NCI-H69 (cell line): ENCODE data around the gene MACC1.

Experiments used
- DNase-seq: peaks from one replicate; lab custom pipeline; 2025; lab: John Stamatoyannopoulos, UW

MACC1 gene

DNA sequence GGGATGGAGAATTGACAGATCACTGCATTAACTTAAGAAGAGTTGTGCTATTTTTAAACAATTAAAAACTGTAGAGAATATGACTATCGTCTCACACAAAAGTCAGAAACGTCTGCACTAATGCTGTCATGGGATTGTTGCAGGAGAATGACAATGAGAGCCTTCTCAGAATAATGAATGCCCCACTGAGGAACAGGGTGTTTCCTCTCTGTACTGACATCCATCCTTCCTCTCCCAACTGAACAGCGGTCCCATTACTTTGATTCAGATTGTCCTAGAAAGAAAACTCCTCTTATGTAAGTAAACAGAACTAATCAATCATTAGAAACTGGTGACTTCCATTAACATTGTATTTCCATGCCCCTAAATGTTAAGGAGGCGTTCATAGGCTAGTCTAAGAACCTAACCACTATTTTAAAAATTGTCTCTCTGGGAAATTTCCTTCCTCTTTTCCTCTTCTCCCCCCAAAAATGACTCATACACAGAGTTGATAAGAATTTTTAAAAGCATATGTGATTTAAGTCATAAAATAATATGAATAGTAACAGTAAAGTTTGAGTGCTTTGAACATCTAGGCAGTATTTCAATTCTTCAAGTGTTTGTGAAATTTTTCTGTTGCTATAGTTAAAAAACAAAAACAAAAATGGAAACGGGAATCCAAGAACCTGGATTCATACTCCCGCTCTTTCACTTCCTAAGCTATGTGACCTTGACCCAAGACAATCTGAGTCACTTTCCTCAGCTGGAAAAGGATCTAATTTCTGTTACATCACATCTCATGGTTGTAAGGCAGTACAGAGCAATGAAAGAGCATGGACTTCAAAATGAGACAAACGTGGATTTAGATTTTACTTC is 12.7 kb upstream of the MACC1 start:
- no peak for DNase-seq

DNA sequence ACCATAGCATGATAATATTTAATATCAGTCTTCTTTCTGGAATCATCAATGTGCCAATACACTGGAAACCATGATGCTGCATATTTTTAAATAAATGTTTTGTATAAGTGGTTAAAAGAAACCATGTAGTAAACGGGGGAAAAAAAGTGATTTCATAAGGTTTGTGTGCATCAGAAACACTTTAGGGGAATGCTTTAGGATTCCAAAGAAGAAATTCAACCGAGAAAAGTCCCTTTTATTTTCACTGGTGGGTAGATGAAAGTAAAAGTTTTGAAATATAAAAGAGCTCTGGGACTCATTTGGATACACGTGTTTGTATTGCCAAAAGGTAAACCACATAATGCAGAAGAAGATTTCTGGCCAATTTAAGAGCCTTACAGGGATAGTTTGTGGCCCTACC is 11.9 kb upstream of the MACC1 start:
- no peak for DNase-seq

DNA sequence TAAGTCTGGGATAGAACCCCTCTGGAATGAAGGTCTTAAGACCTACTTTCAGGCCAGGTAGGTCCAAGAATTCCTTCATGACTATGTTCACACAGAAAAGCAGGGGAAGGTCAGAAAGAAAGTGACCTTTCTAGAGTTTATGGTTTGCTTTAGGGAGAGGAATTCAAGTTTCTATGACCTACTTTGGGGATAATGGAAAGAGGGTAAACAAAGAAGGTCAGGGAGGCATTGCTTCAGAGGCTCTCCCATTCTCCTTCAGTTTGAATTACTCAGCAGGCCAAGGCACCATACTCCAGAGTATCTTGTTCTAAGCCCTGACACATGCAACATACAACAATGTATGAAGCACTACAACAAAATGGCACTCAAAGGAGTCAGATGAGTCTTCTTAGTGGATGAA is 11.5 kb upstream of the MACC1 start:
- DNase-seq = peak; percentile 15

DNA sequence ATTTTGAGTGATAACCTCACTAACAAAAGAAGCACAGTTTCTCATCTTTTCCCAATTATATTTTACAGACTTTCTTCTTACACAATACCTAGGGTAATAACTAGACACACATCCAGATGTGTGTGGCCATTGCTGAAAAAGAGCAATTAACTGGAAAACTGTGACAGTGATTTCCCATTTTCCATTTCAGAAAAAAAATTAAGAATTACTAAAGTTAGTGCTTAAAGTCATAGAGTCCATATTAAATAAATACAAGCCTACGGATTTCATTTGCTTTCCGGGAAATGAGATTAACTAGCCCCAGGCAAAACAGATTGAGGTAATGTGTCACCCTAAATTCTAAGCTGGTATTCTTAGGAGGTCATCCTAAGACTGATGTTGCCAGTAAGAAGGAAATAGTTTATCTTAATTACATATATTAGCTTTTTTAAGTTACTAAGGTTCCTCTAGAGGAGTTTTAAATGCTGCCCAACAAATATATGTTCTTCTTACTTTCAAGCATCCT is 10.2 kb upstream of the MACC1 start:
- DNase-seq = peak; percentile 81

DNA sequence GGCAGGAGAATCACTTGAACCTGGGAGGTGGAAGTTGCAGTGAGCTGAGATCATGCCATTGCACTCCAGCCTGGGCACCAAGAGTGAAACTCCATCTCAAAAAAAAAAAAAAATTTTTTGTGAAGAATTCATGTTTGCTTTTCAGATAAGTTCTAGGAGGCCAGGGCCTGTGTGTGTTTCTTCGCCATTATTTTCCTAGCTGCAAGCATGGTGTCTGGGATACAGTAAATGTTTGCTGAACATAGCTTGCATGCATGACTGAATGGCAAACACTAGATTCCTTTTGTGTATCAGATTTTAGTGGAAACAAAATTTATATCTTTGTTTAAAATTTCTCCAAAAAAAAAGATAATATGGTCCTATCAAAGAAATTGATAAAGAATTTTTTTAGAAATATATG is 9.7 kb upstream of the MACC1 start:
- DNase-seq = peak; percentile 84

DNA sequence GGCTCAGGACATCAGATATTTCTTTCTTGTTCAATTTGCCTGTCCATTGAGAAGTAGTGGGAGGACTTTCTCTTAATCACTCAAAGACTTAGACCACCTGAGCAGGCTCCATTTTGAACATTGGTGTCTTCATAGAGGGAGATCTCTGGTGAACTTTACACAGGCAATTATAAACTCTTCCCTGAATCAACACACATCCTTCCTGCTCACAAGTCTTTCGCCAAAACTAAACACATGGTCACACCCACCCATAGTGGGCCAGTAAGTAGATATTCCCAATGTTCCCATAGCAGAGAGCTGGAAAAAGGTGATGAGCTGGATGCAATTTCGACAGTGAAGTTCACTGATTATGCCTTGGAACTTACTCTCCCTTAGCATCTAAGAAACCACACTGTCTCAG is 8.2 kb upstream of the MACC1 start:
- DNase-seq = no peak

DNA sequence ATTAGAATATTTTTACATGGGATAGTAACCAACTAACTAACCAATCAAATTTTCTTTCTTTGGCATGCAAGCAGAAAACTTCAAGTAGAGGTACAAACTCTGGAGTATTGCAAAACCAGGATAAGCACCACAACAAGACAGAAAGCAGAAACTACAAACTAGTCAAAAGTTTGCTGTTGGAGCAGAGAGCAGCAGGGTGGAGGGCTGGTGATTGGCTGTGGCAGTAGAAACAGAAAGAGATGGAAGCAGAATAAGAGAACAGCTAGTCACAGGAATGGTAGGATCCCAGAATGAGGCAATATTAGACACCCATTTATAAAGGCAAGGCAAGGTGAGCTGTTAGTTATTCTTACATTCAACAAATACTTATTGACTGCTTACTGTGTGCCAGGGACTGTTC is 6.8 kb upstream of the MACC1 start:
- no peak for DNase-seq

DNA sequence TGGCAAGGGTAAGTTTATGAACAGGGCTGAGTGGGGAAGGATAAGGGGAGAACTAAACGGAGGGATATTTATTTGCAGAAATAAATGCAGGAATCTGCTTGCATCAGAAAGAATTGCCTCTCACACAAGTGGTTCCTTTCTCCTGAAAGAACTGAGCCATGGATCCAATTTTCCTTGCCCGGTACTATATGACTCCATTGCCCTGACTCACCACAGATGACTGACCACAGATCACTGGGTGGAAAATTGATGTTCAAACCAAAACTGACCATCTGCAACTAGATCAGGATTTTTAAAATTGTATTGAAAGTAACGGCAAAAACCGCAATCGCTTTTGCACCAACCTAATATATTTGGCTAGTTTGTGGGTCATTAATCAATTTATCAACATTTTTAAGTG is 6.2 kb upstream of the MACC1 start:
- no peak for DNase-seq

DNA sequence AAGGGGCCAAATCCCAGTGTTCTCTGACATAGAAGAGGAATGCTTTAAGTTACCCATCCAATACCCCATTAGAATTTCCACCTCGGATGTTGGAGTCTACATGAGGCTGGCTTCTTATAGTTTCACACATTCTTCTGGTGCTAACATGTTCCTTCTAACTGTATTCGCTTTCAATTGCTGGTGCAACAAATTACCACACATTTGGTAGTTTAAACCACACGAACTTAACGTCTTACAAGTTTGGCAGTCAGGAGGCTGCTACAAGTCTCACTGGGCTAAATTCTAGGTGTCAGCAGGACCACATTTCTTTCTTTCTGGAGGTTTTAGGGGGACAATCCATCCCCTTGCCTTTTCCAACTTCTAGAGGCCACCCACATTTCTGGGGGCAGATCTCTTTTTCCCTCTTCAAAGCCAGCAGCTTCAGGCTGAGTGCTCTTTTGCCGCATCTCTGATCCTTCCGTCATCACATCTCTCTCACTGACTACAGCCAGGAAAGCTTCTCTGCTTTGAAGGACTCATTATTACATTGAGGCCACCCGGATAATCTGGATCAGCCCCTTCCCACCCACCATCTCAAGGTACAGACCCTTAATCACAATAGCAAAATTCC is 5.1 kb upstream of the MACC1 start:
- DNase-seq = no peak

DNA sequence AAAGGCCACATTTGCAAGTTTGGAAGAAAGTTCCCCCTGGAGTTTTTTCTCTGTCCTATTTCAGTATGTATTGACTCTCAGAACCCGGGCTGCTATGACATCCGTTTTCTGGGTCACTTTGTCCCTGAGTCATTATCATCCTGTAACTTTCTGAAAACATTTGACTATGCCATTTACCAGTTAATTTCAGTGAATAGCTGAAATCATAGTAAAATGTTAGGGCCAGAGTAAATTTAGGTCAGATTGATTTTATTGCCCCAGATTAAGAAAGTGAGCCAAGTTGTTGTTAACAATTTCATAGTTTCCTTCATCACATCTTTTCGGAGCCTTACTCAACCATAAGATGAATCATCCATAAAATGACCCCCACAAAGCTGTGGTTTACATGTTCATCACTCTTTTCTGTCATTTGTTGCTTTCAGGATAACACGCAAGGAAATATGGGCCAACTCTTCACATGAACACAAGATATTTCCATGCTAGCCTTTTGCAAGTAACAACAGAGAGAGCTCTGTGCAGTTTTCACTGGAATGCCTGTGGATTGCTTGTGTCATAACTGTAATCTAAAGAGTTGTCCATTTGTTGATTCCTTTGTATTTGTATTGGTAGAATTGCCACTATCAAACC is 3.9 kb upstream of the MACC1 start:
- DNase-seq = no peak

DNA sequence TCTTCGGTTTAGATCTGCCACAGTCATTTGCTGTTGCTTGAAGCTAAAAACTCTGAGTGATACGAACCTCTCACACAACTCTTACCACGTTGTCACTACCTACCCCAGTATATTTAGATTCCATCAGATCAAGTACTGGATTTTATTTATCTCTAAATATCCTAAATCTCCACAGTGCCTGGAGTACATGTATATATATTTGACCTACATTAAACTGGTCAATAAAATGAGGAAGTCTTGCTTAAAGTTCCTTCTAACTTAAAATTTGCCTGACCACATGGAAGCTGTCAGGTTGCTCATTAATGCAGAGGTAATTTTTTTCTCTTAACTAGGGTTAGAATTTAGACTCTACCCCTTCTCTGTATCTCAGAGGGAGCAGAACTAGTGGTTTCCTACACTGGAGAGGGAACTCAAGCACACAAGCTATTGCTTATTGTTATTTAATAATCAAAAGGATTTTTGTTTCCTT is 3.1 kb upstream of the MACC1 start:
- DNase-seq = no peak

DNA sequence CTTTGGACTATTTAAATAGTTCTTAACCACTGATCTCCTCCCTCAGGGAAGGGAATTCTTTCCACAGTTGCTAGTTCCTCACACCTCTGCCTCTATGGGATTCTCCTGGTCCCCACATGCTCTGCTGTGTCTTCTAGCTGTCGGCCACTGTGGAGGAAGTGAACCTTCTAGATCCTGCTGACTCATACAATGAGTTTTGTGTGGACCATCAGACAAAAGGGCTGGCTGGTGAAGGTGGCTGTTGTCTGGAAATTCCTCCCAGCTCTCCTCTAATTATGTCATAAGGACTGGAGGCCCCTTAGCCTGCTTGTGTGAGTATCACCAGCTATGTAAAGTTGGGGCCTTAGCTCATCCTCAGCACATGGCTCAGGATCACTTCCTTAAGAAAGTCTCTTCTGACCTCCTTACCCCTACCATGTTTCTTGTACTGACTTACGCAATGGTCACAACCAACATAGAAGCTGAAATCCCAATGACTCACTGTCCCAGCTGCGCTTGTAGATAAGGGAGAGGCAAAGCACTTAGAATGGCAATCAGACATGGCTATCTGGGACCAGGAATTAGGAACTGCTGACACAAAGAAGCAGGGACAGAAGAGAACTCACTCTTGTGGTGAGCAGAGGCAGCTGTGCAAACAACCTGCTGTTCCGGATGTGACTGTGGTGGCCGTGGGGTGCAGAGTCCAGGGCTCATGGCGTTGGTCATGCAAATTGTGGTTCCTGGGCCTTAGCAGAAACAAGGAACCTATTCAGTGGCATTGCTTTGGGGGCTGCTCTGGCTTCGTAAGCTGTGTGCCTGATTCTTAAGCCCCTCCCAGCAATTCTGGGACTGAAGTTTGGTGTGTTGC is 2.5 kb upstream of the MACC1 start:
- DNase-seq = peak; percentile 94

DNA sequence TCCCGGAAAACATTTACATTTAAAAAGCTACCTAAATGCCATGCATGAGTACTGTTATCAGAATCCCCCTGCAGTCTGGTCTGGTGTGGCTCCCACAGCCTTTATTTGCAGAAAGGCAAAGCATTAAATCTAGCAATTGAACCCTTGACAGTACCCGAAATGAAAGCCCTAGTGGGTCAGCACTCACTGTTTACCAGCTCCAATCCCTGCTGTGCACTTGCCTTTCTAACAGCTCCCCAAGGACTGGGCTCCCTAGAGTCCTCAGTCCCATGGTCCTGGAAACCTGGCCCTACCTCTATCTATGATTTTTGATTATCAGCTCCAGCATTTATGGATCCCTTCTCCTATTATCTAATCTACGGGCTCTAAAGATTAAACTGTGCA is 1.9 kb upstream of the MACC1 start:
- peak; percentile 90 for DNase-seq

DNA sequence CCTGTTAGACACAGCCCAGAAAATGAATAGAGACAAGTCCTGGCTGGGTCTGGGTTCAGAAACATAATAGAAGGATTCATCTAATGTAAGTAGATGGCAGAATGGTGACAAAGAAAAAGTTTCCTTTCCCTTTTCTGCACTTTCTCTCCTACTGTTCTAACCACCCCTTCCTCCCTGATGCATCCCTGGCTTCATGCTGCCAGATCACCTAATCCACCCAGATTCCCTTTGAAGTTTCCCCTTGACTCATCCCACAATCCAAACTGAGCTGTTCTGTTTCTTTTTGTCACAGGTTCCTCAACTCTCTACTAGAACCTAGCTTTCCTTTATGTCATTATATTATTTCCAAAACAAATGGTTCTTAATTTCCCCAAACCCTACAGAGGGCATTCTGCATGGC is 1.1 kb upstream of the MACC1 start:
- DNase-seq = peak; percentile 40

DNA sequence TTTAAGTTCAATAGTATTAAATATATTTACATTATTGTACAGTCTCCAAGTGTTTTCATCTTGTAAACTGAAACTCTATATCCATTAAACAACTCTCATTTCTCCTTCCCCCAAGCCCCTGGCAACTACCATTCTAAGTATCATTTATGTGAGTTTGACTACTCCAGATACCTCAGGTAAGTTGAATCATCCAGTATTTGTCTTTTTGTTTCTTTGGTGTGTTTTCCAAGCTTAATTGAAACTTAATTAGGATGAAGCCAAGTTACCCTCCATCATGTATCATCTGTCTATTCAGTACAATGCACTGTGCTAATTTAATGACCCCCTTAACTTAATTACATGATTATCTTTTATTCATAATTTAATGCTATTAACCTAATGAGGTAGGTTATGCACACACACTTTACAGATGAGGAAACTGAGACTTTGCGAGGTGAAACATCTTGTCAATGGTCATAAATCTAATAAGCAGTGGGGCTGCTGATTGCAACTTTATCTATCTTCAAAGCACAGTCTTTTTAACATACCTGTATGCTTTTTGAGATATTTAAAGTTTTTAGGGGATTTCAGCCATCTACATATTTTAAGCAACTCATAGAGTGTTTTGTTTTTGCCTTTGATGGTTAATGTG is 663 bp downstream of the MACC1 start:
- peak; percentile 77 for DNase-seq

DNA sequence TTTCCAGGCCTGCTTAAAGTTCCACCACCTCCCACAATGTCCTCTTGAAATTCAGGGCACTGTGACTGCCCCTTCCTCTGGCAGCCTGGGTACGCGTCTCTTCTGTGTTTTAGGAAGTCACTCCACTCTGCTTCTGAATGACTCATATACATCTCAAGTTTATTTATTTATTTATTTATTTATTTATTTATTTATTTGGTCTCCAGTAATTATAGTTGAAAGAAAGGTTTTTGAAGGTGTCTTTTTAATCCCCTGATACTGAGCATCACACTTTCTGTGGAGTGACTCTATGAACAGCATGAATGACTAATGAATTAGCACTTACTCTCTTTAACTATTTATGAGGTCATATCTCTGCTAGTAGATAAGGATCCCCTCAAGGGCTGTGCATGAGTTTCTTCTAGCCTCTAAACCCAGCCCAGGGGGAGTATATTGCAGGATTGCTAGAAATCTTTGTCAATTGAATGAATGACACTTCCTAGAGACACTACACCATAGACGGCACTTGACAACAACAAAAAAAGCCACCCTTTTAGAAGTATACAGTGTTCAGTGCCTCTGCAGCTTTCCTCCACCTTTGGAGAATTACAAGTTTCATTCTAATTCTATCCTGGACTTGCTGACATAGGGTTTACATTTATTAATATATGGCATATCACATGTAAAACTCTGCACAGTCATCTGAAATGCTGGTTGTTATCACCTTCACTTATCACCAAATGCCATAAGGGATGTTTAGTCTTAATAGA is 2.1 kb downstream of the MACC1 start:
- DNase-seq = no peak

DNA sequence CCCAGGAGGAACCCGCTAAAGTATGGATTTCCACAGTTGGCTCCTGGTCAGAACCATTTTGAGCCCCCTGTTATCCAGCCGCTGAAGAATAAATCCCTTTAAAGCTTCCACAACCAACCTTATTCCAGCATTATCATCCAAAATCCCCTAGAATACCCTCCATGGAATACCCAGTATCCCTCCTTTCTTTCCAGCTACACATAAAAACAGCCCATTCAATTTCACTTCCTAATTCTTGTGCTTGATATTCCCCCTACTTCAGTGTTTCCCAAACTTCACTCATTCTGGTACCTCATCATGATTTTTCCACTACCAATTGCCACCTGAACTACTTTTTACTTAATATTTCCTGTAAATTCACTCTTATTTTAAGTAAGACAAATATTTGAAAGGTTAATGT is 3.1 kb downstream of the MACC1 start:
- DNase-seq = no peak

DNA sequence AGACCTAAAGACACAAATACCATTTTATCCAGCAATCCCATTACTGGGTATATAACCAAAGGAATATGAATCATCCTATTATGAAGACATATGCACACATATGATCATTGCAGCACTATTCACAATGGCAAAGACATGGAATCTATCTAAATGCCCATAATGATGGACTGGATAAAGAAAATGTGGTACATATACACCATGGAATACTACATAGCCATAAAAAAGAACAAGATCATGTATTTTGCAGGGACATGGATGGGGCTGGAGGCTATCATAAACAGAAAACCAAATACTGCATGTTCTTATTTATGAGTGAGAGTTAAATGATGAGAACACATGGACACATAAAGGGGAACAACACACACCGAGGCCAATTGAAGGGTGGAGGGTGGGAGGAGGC is 3.8 kb downstream of the MACC1 start:
- no peak for DNase-seq

DNA sequence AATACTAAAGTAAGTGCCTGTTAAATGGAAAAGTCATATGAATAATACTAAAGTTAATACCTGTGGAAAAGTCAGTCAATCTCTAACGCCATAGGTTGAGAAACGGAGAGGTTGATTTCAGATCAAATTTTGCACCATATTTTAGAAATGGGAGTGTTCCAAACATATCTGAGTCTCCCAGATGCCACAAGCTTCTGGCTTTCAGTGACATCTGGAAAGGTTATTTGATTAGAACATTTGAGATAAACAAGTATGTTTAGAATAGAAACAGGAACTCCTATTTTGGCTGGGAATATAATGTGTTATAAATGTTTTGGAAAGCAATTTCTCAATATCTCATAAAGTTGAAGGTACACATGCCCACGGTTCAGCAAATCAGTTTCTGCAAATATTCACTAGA is 5.8 kb downstream of the MACC1 start:
- no peak for DNase-seq

DNA sequence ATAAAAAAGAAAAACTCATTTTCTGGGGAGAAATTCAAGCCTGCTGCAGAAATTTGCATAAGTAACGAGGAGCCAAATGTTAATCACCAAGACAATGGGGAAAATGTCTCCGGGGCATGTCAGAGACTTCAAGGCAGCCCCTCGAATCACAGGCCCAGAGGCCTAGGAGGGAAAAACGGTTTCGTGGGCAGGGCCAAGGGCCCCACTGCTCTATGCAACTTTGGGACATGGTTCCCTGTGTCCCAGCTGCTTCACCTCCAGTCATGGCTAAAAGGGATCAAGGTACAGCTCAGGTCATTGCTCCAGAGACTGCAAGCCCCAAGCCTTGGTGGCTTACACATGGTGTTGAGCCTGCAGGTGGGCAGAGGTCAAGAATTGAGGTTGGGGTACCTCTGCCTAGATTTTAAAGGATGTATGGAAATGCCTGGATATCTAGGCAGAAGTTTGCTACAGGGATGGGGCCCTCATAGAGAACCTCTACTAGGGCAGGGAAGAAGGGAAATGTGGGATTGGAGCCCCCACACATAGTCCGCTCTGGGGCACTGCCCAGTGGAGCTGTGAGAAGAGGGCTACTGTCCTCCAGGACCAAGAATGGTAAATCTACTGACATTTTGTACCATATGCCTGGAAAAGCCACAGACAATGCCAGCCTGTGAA is 8.4 kb downstream of the MACC1 start:
- DNase-seq = no peak
